GM18873 (cell line): ENCODE data around the gene FCRL6.

Experiments
- ATAC-seq: cut with Tn5 transposase; IDR thresholded peaks from one replicate; pipeline ENCODE4 v1.9.1; 2021; ENCODE audit warnings: mild to moderate bottlenecking, moderate library complexity, moderate number of reproducible peaks; ENCODE audit not compliant: unreplicated experiment, low FRiP score

Gene FCRL6

GRCh38 chr1:159859767-159860322, 57.7 kb downstream of the FCRL6 start:
- no peak for ATAC-seq

DNA sequence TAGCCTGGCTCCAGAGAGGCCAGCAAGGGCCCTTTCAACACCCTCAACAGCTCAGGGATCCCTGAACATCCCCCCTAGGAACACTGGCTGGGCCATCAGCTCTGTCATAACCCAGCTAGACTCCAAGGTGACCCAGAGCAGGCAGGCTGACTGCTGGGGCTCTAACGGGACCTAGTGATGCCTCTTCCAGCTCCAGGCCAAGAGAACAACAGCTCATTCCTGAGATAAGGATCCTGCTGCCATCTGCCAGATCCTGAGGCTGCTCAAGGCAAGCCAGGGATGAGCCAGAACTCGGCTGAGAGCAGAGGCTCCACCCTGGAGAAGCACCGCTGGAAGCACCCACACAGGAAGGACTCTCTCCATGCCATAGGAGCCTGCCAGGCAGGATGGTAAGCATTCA, 58.3 kb downstream of the FCRL6 start:
- ATAC-seq: no peak

DNA sequence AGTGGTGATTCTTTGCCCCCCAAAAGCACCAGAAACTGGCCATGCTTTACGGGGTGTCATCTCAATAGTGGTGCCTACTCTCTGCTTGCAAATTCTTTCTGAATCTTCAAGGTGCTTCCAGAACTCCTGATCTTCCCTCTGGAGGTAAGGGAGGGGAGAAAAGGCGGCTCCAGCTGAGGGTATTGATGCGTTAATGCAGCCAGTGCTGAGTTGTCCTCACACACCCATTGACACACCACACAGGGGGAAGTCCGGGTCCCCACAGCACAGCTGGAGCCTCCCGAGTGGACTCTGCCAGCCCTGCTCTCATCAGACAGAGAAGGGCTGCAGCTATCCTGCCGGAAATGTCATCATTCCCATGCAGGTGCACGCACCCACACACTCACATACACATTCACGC, 59.1 kb downstream of the FCRL6 start:
- ATAC-seq: no peak

- ATAC-seq: no peak
Measured at GRCh38 chr1:159862031-159862430, 59.9 kb downstream of the FCRL6 start.

GRCh38 chr1:159862557-159862956, 60.4 kb downstream of the FCRL6 start, which contains the start of gene VSIG8:
Gene VSIG8, minus strand, starts transcription at chr1:159862657. Its CDS starts 136 bp downstream, at chr1:159862521.
- no peak for ATAC-seq

- ATAC-seq: no peak
Measured at GRCh38 chr1:159864262-159864661, 62.1 kb downstream of the FCRL6 start.
